A549 treated with AZD9567 at 1 μM for 4 hours (cell line): ENCODE data around the gene ROBO2. TPM values are rescaled to one million over a fixed set of nuclear protein-coding genes. Genes with fewer than 3 reads are reported as not detected.

Experiments
- total RNA-seq: library from RNA; stranded (reverse); fragments of 200-300 nt; extraction: Qiagen RNA extraction; gene quantifications from 5 replicates; pipeline ENCODE4 v1.2.3, GENCODE V29; 2022; ENCODE audit not compliant: insufficient read depth

Gene ROBO2
- not detected in 5 replicates for total RNA-seq

DNA sequence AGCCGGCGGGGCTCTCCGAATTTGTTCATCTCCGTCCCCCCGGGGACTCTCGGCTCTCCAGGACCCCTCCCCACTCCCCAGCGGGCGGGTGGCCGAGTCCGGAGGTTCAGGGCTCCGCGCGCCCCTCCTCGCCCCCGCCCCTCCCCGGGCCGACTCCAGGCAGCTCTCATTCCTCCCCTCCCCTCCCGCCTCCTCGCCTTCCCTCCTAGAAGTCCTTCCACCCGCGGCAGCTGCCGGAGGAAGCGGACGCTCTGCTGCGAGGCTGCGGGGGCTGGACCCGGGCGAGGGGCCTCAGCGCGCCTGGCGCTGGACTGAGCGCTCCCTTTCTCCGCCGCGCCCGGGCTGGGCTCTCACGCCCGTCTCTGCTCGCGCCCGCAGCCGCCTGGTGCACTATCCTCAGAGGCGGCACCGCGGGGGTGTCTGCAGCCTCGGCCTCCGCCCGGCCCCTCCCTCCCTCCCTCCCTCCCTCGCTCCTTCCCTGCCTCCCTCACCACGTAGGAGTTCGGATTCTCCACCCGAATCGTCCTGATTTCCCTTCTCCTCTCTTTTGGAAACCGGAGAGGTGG is at the start of gene ROBO2:
TSS of gene ROBO2 (plus strand) at position 494 of the 566 bp plus-strand sequence. CDS start 687 bp downstream, outside the sequence.

